ENCODE data around the gene RAB10. TPM values are rescaled to one million over a fixed set of nuclear protein-coding genes. Genes with fewer than 3 reads are reported as not detected.

Gene RAB10
- total RNA-seq, 1 donor from 2014 or later, result 192 TPM

DNA sequence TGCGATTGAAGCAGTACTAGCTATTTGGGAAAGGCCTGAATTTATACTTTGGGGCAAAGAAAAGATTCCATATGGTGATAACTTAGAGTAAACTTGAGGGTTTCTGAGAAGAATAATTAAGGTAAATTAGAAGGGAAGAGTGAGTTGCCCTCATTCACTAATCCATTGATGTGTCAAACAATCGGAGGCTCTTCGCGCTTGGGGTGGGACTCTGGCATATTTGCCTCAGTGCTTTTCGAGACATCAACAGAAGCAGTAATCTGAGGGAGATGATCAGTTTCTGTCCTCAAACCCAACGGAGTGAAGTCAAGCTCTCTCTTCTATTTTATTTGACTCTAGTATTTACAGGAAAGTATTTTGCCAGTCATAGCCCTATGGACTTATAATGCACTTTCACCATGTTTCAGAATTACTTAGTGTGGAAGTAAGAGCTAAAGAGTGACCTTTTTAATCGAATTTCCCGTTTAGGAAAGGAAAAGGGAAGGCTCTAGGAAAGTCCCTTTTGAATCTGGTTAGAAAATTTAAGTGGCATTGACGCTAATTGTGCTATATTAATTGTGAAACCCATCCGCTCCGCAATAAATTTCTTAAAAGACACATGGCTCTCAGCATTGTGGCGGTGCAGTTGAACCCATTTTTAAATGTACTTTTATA, 1.3 kb downstream of the RAB10 start:
- Mint-ChIP-seq H3K36me3 (ENCODE audit: low read depth, unreplicated experiment) (no peaks in the 10 kb centered on the region), H3K4me1 (ENCODE audit: low read depth, unreplicated experiment) (peaks cover 5% of the 10 kb centered on the region), H3K27ac (ENCODE audit: unreplicated experiment) (peak overlapping the region; percentile 92), H3K27me3 (ENCODE audit: low read depth, unreplicated experiment) (no peaks in the 10 kb centered on the region), H3K9me3 (ENCODE audit: unreplicated experiment) (no peaks in the 10 kb centered on the region), H3K4me3 (ENCODE audit: unreplicated experiment) (peak overlapping the region; percentile 97)
- Histone ChIP-seq H2AFZ (ENCODE audit: low read depth, low read length) (no peak overlapping the region), H4K20me1 (ENCODE audit: insufficient read depth, low read length) (peaks cover 54% of the 10 kb centered on the region), H3K4me1 (ENCODE audit: insufficient read depth, low read length) (peaks cover 4% of the 10 kb centered on the region), H3K27me3 (ENCODE audit: insufficient read depth, low read length) (no peaks in the 10 kb centered on the region), H3K27ac (ENCODE audit: low read depth, low read length) (peak overlapping the region; percentile 94), H3K4me2 (ENCODE audit: low read length) (peak overlapping the region; percentile 93), H3K4me3 (ENCODE audit: insufficient read depth, low read depth, low read length) (peak overlapping the region; percentile 97), H3K9ac (ENCODE audit: low read length) (peak overlapping the region; percentile 95), H3K79me2 (ENCODE audit: insufficient read depth, low read length) (peaks cover 69% of the 10 kb centered on the region), H3K36me3 (ENCODE audit: insufficient read depth, low read length) (peaks cover 2% of the 10 kb centered on the region), H3K9me3 (ENCODE audit: insufficient read depth, low read depth, low read length) (no peaks in the 10 kb centered on the region)
- DNase-seq (ENCODE audit: low read depth), result no peak
- TF ChIP-seq, protein P1, sequence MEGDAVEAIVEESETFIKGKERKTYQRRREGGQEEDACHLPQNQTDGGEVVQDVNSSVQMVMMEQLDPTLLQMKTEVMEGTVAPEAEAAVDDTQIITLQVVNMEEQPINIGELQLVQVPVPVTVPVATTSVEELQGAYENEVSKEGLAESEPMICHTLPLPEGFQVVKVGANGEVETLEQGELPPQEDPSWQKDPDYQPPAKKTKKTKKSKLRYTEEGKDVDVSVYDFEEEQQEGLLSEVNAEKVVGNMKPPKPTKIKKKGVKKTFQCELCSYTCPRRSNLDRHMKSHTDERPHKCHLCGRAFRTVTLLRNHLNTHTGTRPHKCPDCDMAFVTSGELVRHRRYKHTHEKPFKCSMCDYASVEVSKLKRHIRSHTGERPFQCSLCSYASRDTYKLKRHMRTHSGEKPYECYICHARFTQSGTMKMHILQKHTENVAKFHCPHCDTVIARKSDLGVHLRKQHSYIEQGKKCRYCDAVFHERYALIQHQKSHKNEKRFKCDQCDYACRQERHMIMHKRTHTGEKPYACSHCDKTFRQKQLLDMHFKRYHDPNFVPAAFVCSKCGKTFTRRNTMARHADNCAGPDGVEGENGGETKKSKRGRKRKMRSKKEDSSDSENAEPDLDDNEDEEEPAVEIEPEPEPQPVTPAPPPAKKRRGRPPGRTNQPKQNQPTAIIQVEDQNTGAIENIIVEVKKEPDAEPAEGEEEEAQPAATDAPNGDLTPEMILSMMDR (IDR thresholded peaks at IDR 0.05; ENCODE audit: insufficient read depth, low read depth, low read length), result no peak
- no peak for TF ChIP-seq EZH2 (IDR thresholded peaks at IDR 0.05; ENCODE audit: insufficient read depth, low read length)
- no peak for FAIRE-seq

DNA sequence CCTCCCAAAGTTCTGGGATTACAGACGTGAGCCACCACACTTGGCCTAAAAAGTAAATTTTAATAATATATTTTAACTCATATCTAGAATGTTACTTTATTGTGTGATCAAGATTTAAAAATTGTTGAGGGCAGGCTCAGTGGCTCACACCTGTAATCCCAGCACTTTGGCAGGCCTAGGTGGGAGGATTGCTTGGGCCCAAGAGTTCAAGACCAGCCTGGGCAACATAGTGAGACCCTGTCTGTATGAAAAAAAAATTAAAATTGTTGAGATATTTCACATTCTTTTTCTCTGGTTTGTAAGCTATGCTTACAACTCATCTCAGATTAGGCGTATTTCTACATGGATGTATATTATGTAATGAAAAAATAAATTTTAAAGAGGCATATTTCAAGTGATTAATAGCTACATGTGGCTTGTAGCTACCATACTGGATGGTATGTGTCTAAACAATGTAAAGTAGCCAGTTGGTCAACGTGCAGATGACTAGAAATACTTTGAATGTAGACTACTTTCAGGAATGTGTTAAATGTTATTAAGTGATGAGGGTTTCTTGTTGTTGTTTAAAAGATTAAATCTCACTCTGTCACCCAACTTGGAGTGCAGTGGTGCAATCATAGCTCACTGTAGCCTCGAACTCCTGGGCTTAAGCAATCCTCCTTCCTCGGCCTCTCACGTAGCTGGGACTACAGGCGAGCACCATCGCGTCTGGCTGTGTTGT, 5.9 kb downstream of the RAB10 start:
- Histone ChIP-seq H4K20me1 (ENCODE audit: insufficient read depth, low read length) (peaks cover 95% of the 10 kb centered on the region), H3K9me3 (ENCODE audit: insufficient read depth, low read depth, low read length) (no peaks in the 10 kb centered on the region), H3K9ac (ENCODE audit: low read length) (no peak overlapping the region), H3K36me3 (ENCODE audit: insufficient read depth, low read length) (peaks cover 6% of the 10 kb centered on the region), H2AFZ (ENCODE audit: low read depth, low read length) (no peak overlapping the region), H3K27ac (ENCODE audit: low read depth, low read length) (no peak overlapping the region), H3K79me2 (ENCODE audit: insufficient read depth, low read length) (peaks cover 100% of the 10 kb centered on the region), H3K4me2 (ENCODE audit: low read length) (no peak overlapping the region), H3K4me3 (ENCODE audit: insufficient read depth, low read depth, low read length) (no peak overlapping the region), H3K27me3 (ENCODE audit: insufficient read depth, low read length) (no peaks in the 10 kb centered on the region), H3K4me1 (ENCODE audit: insufficient read depth, low read length) (no peaks in the 10 kb centered on the region)
- no peak for DNase-seq (ENCODE audit: low read depth)
- Mint-ChIP-seq H3K9me3 (ENCODE audit: unreplicated experiment) (no peaks in the 10 kb centered on the region), H3K4me1 (ENCODE audit: low read depth, unreplicated experiment) (peaks cover 20% of the 10 kb centered on the region), H3K36me3 (ENCODE audit: low read depth, unreplicated experiment) (peaks cover 4% of the 10 kb centered on the region), H3K27ac (ENCODE audit: unreplicated experiment) (no peak overlapping the region), H3K27me3 (ENCODE audit: low read depth, unreplicated experiment) (no peaks in the 10 kb centered on the region), H3K4me3 (ENCODE audit: unreplicated experiment) (no peak overlapping the region)
- FAIRE-seq, result no peak
- TF ChIP-seq, protein P1 (IDR thresholded peaks at IDR 0.05; ENCODE audit: insufficient read depth, low read depth, low read length), result no peak
- TF ChIP-seq EZH2 (IDR thresholded peaks at IDR 0.05; ENCODE audit: insufficient read depth, low read length), result no peak

DNA sequence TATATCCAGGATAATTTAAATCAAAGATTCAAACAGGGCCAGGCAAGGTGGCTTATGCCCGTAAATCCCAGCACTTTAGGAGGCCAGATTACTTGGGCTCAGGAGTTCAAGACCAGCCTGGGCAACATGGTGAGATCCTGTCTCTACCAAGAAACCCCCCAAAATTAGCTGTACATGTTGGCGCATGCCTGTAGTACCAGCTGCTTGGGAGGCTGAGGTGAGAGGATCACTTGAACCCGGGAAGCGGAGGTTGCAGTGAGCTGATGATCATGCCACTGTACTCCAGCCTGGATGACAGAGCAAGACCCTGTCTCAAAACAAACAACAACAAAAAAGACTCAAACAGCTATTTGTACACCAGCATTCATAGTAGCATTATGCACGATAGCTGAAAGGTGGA, 9.2 kb downstream of the RAB10 start:
- Histone ChIP-seq H3K9ac (ENCODE audit: low read length) (no peak overlapping the region), H3K27ac (ENCODE audit: low read depth, low read length) (no peak overlapping the region), H3K9me3 (ENCODE audit: insufficient read depth, low read depth, low read length) (no peaks in the 10 kb centered on the region), H3K4me2 (ENCODE audit: low read length) (no peak overlapping the region), H4K20me1 (ENCODE audit: insufficient read depth, low read length) (peaks cover 95% of the 10 kb centered on the region), H3K4me1 (ENCODE audit: insufficient read depth, low read length) (peaks cover under 1% of the 10 kb centered on the region), H3K27me3 (ENCODE audit: insufficient read depth, low read length) (no peaks in the 10 kb centered on the region), H3K79me2 (ENCODE audit: insufficient read depth, low read length) (peaks cover 99% of the 10 kb centered on the region), H3K36me3 (ENCODE audit: insufficient read depth, low read length) (peaks cover 4% of the 10 kb centered on the region), H3K4me3 (ENCODE audit: insufficient read depth, low read depth, low read length) (no peak overlapping the region), H2AFZ (ENCODE audit: low read depth, low read length) (no peak overlapping the region)
- TF ChIP-seq, protein P1 (IDR thresholded peaks at IDR 0.05; ENCODE audit: insufficient read depth, low read depth, low read length), result no peak
- TF ChIP-seq EZH2 (IDR thresholded peaks at IDR 0.05; ENCODE audit: insufficient read depth, low read length), result no peak
- Mint-ChIP-seq H3K27ac (ENCODE audit: unreplicated experiment) (no peak overlapping the region), H3K36me3 (ENCODE audit: low read depth, unreplicated experiment) (peaks cover 4% of the 10 kb centered on the region), H3K4me1 (ENCODE audit: low read depth, unreplicated experiment) (peaks cover 23% of the 10 kb centered on the region), H3K4me3 (ENCODE audit: unreplicated experiment) (no peak overlapping the region), H3K27me3 (ENCODE audit: low read depth, unreplicated experiment) (no peaks in the 10 kb centered on the region), H3K9me3 (ENCODE audit: unreplicated experiment) (no peaks in the 10 kb centered on the region)
- DNase-seq (ENCODE audit: low read depth) (no peak), FAIRE-seq (no peak)

All from astrocyte (in vitro differentiated cells and primary cell).